Thyroid gland (tissue), 4 donors: ENCODE results near the gene ARL17B. TPM values are rescaled to one million over a fixed set of nuclear protein-coding genes. Genes with fewer than 3 reads are reported as not detected.
A peak's percentile ranks its signal among the peaks of the same experiment; 100 is the strongest.
"Not testable (repeated sequence)": the region's sequence is repeated elsewhere in the genome, so short reads cannot be mapped to it uniquely, and the experiment has no call there.

Experiments used
- DNase-seq, 2 donors: peaks; one replicate each; pipeline ENCODE4 v3.0.0-alpha.2; 2019
- H3K27ac ChIP-seq, 3 donors: fragments of 200-600 bp; sonication (generic); 1 replicate in 2 of 3; 2 replicates in 1 of 3; pipeline ENCODE4 v1.5.1; 2016 to 2019; ENCODE audit warnings: mild to moderate bottlenecking in 1 of 3, moderate library complexity in 1 of 3
- H3K27me3 ChIP-seq: fragments of 200-600 bp; sonication (generic); one replicate; pipeline ENCODE4 v1.5.1; 2019
- H3K36me3 ChIP-seq, 2 donors: fragments of 200-600 bp; sonication (generic); one replicate each; pipeline ENCODE4 v1.5.1; 2016 to 2019
- H3K4me1 ChIP-seq, 2 donors: fragments of 200-600 bp; sonication (generic); one replicate each; pipeline ENCODE4 v1.5.1; 2017 to 2019
- H3K4me3 ChIP-seq, 3 donors: fragments of 200-600 bp; sonication (generic); replicated peaks in 1 of 3; 1 replicate in 2 of 3; 2 replicates in 1 of 3; pipeline ENCODE4 v1.5.1; 2016; ENCODE audit warnings: mild to moderate bottlenecking in 1 of 3
- H3K9me3 ChIP-seq: fragments of 200-600 bp; sonication (generic); one replicate; pipeline ENCODE4 v1.5.1; 2017
- POLR2A ChIP-seq, 2 donors: fragments of 450-650 bp; IDR thresholded peaks; one replicate each; pipeline ENCODE4 v1.6.1; 2017; ENCODE audit warnings: antibody characterized with exemption in 2 of 2, mild to moderate bottlenecking in 2 of 2, moderate library complexity in 1 of 2
- WGBS, 2 donors: methylation state at CpG; one replicate each; pipeline ENCODE4 v1.1.5; 2017; 5-methylcytosine and 5-hydroxymethylcytosine counted together
- intact Hi-C: fragments of 100-400 bp; cut with DNase I; formaldehyde crosslinking; loops from one replicate; pipeline ENCODE4 v1.15.1; 2023
- total RNA-seq, 4 donors: library from RNA; depleted of rRNA; stranded (reverse); fragments of >200 nt; gene quantifications; one replicate each; pipeline ENCODE4 v1.2.3, GENCODE V29; 2016
- TF ChIP-seq, protein P1 (sequence below), 6 experiments: fragments of 200-600 bp in 3 of 6; fragments of 450-650 bp in 3 of 6; sonication (generic) in 3 of 6; IDR thresholded peaks; one replicate each; pipeline ENCODE4 v1.5.1; 2016 to 2019; ENCODE audit warnings: antibody characterized with exemption in 6 of 6, mild to moderate bottlenecking in 2 of 6, inconsistent platforms in 1 of 6, moderate library complexity in 1 of 6

The ARL17B gene
- total RNA-seq, 4 donors from 2014 or later: 13.7 to 55.9 (median 31.0) TPM

DNA sequence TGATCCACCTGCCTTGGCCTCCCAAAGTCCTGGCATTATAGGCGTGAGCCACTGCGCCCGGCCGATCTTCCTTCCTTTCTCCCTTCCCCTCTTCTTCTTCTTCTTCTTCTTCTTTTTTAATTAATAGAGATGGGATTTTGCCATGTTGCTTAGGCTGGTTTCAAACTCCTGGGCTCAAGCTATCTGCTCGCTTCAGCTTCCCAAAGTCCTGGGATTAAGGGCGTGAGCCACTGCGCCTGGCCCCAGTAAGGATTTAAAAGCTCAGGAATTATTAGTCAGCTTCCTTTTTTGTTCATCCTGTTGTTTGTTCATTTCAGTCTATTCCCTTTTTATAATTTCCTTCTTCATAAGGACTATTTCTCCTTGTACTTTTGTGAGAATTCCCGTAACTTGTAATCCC is 99.3 kb downstream of the ARL17B start:
- WGBS, 2 donors: 94 to 95% methylated on average over 8 of the region's 8 CpGs
- TF ChIP-seq POLR2A (IDR thresholded peaks at IDR 0.05): no peak
- TF ChIP-seq, protein P1, sequence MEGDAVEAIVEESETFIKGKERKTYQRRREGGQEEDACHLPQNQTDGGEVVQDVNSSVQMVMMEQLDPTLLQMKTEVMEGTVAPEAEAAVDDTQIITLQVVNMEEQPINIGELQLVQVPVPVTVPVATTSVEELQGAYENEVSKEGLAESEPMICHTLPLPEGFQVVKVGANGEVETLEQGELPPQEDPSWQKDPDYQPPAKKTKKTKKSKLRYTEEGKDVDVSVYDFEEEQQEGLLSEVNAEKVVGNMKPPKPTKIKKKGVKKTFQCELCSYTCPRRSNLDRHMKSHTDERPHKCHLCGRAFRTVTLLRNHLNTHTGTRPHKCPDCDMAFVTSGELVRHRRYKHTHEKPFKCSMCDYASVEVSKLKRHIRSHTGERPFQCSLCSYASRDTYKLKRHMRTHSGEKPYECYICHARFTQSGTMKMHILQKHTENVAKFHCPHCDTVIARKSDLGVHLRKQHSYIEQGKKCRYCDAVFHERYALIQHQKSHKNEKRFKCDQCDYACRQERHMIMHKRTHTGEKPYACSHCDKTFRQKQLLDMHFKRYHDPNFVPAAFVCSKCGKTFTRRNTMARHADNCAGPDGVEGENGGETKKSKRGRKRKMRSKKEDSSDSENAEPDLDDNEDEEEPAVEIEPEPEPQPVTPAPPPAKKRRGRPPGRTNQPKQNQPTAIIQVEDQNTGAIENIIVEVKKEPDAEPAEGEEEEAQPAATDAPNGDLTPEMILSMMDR (IDR thresholded peaks at IDR 0.05): no peak
- H3K27me3 ChIP-seq: no peaks in the 10 kb centered on the region
- H3K9me3 ChIP-seq: no peaks in the 10 kb centered on the region
- H3K4me1 ChIP-seq: peaks cover 0 to 6% of the 10 kb centered on the region in 2 donors
- H3K4me3 ChIP-seq: no peak overlapping the region
- H3K27ac ChIP-seq: no peak overlapping the region
- H3K36me3 ChIP-seq: no peaks in the 10 kb centered on the region
- intact Hi-C loops: no loop called here
- DNase-seq: no peak

DNA sequence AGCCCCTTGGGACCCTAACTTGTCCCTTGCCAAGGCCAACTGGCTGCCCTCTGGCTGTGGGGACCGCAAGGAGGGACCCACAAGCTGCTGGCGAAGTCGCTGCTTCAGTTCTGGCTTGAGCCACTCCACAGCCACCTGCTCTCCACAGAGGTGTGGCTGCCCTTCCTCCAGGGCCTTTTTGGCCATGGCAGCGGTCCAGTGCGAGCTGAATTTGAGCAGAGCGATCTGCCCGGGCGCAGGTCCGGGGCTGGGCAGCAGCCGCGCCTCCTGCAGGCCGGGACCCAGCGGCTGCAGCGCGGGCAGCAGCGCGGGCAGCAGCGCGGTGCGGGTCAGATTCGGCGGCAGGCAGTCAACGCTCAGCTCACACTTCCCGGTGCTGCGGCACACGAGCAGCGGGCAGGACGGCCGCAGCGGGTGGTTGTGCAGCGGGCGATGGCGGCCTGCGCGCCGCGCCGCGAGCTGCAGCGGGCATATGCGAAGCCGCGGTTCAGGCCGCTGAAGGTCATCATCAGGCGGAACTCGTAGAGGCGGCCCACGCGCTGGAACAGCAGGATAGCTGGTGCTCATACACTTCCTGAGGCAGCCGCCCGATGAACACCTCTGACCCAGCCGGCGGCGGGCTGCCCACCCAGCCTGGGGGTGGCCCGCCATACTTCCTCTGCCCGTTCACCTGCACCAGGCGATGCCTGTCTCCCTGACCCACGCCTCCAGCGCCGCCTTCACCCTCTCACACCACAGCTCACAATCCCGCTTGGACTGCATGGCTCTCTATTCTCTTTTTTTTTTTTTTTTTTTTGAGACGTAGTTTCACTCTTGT is 101.5 kb downstream of the ARL17B start:
- peak; percentile 37 to 45 for DNase-seq
- TF ChIP-seq, protein P1 (IDR thresholded peaks at IDR 0.05): peak in 1 of 6 experiments; percentile 22
- H3K27ac ChIP-seq, H3K9me3 ChIP-seq, H3K36me3 ChIP-seq, H3K4me1 ChIP-seq, H3K27me3 ChIP-seq, intact Hi-C loops: not testable (repeated sequence)
- 0 to 3% methylated on average over 10 to 11 of the region's 62 CpGs for WGBS, 2 donors
- H3K4me3 ChIP-seq: peak overlapping the region in 1 of 3 donors; percentile 14

DNA sequence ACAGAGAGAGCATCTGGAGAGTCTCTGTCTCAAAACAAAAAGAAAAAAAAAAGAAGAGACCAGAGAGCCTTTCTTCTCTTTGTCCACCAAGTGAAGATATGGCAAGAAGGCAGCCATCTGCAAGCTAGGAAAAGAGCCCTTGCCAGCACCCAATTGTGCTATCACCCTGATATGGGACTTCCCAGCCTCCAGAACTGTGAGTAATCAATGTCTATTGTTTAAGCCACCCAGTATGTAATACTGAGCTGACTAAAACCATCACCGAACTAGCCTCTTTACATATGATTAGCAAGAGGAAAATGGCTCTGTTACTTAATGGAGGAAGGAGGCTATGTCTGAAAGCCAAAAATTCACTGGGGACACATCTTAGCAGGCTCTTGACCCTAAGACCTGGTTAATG is 105.2 kb downstream of the ARL17B start:
- 95 to 100% methylated on average over 1 of the region's 1 CpG for WGBS, 2 donors
- H3K27ac ChIP-seq, H3K27me3 ChIP-seq, intact Hi-C loops, H3K36me3 ChIP-seq, H3K9me3 ChIP-seq, H3K4me1 ChIP-seq, H3K4me3 ChIP-seq, DNase-seq: not testable (repeated sequence)

DNA sequence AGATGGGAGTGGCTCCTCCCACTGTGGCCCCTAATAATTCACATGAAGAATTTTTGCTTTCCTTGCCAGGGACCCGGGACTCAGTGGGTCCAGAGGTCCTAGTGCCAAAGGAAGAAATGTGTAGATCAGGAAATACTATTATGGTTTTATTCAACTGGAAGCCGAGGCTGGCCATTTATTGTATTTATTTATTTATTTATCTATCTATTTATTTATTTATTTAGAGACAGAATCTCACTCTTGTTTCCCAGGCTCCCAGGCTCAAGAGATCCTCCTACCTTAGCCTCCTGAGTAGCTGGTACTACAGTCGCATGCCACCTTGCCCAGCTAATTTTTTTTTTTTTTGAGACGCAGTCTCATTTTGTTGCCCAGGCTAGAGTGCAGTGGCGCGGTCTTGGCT is 107.4 kb downstream of the ARL17B start:
- WGBS, 2 donors: 91 to 92% methylated on average over 6 of the region's 6 CpGs
- H3K4me3 ChIP-seq, H3K4me1 ChIP-seq, H3K27ac ChIP-seq, intact Hi-C loops, DNase-seq, H3K27me3 ChIP-seq, H3K36me3 ChIP-seq, H3K9me3 ChIP-seq: not testable (repeated sequence)

DNA sequence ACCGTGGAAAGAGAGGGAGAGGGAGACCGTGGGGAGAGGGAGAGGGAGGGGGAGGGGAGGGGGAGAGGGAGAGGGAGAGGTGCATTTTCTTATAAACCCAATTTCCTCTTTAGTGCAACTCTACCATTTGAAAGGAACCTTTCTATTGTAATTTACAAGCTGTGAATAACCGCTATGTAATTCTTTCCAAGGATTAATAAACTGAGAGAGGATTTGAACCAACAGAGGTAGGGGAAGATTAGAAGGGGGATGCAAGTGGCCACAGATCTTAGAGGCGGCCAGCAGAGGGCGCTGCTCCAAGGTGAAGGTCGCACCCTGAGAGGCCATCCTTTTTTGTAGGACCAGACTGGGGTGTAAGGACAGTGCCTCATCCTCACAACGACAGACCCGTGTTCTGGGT is 107.8 kb downstream of the ARL17B start:
- TF ChIP-seq, protein P1 (IDR thresholded peaks at IDR 0.05): peak in 3 of 6 experiments; percentile 35 to 55 (median 38)
- H3K27me3 ChIP-seq, H3K9me3 ChIP-seq, H3K4me3 ChIP-seq, intact Hi-C loops, H3K27ac ChIP-seq, H3K36me3 ChIP-seq, H3K4me1 ChIP-seq: not testable (repeated sequence)
- 37 to 50% methylated on average over 6 to 8 of the region's 8 CpGs for WGBS, 2 donors
- peak; percentile 23 to 35 for DNase-seq

DNA sequence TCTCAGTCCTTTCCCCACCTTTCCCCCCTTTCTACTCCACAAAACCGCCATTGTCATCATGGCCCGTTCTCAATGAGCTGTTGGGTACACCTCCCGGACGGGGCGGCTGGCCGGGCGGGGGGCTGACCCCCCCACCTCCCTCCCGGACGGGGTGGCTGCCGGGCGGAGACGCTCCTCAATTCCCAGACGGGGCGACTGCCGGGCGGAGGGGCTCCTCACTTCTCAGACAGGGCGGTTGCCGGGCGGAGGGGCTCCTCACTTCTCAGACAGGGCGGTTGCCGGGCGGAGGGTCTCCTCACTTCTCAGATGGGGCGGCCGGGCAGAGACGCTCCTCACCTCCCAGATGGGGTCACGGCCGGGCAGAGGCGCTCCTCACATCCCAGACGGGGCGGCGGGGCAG is 108.8 kb downstream of the ARL17B start:
- intact Hi-C loops, H3K27me3 ChIP-seq, H3K9me3 ChIP-seq, H3K36me3 ChIP-seq, H3K4me3 ChIP-seq, DNase-seq, H3K27ac ChIP-seq, H3K4me1 ChIP-seq: not testable (repeated sequence)
- 68 to 92% methylated on average over 4 to 30 of the region's 31 CpGs for WGBS, 2 donors

DNA sequence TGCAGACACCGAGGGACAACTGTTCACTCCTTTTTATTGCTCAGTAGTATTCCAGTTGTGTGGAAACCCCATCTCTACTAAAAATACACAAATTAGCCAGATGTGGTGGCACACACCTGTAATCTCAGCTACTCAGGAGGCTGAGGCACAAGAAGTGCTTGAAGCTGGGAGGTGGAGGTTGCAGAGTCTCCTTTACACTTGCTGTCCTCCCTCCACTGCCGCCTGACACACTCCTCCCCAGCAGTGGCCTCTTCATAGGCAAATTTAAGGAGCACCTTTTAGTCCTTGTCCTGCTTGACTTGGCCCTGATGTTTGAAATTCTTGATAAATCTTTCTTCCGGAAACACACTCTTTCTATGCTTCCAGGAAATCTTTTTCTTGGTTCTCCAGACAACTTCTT is 112.4 kb downstream of the ARL17B start:
- DNase-seq, intact Hi-C loops, H3K4me1 ChIP-seq, H3K27me3 ChIP-seq, H3K27ac ChIP-seq, H3K9me3 ChIP-seq, H3K36me3 ChIP-seq, H3K4me3 ChIP-seq: not testable (repeated sequence)
- WGBS, 2 donors: 81 to 82% methylated on average over 3 of the region's 3 CpGs

DNA sequence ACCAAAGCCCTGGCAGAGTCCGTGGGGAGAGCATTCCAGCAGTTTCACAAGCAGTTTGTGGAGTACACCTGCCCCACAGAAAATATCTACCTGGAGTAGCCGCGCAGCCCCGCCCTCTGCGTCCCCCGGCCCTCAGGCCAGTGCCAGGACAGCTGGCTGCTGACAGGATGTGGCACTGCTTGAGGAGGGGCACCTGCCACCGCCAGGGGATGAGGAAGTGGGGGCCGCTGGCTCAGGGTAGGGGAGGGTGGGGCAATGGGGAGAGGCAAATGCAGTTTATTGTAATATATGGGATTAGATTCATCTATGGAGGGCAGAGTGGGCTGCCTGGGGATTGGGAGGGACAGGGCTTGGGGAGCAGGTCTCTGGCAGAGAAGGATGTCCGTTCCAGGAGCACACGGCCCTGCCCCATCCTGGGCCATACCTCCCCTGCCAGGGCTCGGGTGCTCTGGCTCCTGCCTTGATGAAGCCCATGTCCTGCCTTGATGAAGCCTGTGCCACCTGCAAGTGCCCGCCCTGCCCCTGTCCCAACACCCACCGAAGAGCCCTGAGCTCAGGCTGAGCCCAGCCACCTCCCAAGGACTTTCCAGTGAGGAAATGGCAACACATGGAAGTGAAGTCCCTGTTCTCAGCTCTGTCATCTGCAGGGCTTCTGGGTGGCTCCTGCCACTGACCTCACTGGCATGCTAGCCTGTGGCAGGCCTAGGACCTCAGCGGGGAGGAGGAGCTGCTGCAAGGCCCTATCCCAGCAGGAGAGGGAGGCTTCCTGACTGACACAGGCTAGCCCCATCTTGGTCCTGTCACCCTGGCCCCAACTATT is 116.4 kb downstream of the ARL17B start:
- H3K36me3 ChIP-seq, H3K27ac ChIP-seq, H3K4me3 ChIP-seq, DNase-seq, H3K9me3 ChIP-seq, H3K4me1 ChIP-seq, H3K27me3 ChIP-seq, intact Hi-C loops: not testable (repeated sequence)
- WGBS, 2 donors: 93 to 100% methylated on average over 1 to 2 of the region's 14 CpGs

DNA sequence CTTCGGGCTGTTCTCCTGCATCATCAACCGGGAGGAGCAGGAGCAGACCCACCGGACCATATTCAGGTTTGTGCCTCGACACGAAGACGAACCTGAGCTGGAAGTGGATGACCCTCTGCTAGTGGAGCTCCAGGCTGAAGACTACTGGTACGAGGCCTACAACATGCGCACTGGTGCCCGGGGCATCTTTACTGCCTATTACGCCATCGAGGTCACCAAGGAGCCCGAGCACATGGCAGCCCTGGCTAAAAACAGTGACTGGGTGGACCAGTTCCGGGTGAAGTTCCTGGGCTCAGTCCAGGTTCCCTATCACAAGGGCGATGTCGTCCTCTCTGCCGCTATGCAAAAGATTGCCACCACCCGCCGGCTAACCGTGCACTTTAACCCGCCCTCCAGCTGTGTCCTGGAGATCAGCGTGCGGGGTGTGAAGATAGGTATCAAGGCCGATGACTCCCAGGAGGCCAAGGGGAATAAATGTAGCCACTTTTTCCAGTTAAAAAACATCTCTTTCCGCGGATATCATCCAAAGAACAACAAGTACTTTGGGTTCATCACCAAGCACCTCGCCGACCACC is 117.1 kb downstream of the ARL17B start:
- H3K4me3 ChIP-seq, H3K36me3 ChIP-seq, H3K4me1 ChIP-seq, H3K9me3 ChIP-seq, DNase-seq, H3K27ac ChIP-seq, H3K27me3 ChIP-seq, intact Hi-C loops: not testable (repeated sequence)
- no CpG with 5 or more reads among the region's 27 CpGs for WGBS, 2 donors
